PC-9 (cell line): ENCODE results near the gene FILIP1L.

Experiments
- CTCF ChIP-seq: fragments of 200-600 bp; sonication (generic); conservative IDR thresholded peaks from 2 replicates; pipeline ENCODE4 v1.6.1; 2017; ENCODE audit warnings: mixed run types, antibody characterized with exemption, mild to moderate bottlenecking, moderate library complexity
- EZH2 ChIP-seq: fragments of 200-600 bp; sonication (generic); IDR thresholded peaks from 2 replicates; pipeline ENCODE4 v1.8.0; 2017; ENCODE audit warnings: antibody characterized with exemption, low read depth

- TF ChIP-seq CTCF: no peak
- no peak for TF ChIP-seq EZH2
Observed at GRCh38 chr3:99955773-99956562, 158.3 kb downstream of the FILIP1L start.
